ENCODE measurements around the gene WNT11.
A peak's percentile ranks its signal among the peaks of the same experiment; 100 is the strongest.

The WNT11 gene

DNA sequence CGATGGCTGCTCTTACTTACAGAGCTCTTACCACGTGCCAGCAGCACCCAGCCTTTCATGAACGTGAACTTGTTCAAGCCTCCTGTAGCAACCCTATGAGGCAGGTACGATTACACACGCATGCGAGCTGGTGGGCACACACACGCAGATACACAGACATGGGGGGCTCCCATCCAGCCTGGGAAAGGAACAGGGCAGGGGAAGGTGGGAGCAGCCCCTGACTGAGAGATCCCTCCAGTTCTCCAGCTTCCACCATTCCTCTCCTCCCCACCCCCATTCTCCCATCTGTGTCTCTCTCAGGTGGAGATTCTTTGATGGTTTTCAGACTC lies 37.6 kb upstream of the WNT11 start:
- no peak for DNase-seq (ENCODE audit: low read depth in 1 of 2, low spot score in 1 of 2)
- in situ Hi-C loops (cut with HindIII; ENCODE audit: low pct_unique_long_range_greater_than_20kb, low sequenced_read_pairs) = no loop called here
- TF ChIP-seq JUND (IDR thresholded peaks at IDR 0.05; ENCODE audit: low read depth) = no peak

- TF ChIP-seq JUND (IDR thresholded peaks at IDR 0.05; ENCODE audit: low read depth) = no peak
- in situ Hi-C loops (cut with HindIII; ENCODE audit: low pct_unique_long_range_greater_than_20kb, low sequenced_read_pairs) = no loop called here
- no peak for DNase-seq (ENCODE audit: low read depth in 1 of 2, low spot score in 1 of 2)
Observed at GRCh38 chr11:76243193-76243956, 37.1 kb upstream of the WNT11 start.

DNA sequence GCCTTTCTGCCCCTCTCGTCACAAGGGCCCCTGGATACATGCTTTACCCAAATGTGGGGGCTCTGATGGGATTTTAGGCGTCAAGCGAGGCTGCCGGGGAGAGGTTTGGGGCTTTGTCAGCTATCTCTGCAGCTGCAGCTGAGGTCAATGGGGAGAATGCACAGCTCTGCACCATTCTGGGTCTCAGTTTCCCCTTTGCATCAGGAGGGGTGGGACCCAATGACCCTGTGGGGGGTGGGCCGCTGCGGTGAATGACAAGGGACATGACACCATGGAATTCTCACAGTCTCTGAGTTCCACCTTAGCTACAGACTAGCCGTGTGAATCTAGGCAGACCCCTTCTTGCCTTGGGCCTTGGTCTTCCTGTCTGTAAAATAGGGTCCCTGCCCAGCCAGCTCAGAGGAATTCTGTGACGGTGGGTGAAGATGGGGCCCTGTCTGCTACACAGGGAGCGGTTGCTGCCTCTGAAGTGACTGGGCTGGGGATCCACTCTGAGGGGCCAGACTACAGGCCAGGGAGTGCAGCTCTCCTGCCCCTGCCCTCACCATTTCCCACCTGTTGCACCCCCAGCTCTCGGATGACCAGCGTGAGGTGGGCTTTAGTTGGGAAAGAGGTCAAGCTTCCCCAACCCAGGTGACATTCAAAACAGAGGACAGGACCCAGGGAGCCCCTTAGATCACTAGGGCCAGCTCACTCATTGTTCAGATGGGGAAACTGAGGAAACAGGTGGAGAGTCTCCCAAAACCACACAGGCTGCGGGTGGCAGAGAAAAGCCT lies 35.9 kb upstream of the WNT11 start:
- in situ Hi-C loops (cut with HindIII; ENCODE audit: low pct_unique_long_range_greater_than_20kb, low sequenced_read_pairs) = no loop called here
- no peak for DNase-seq (ENCODE audit: low read depth in 1 of 2, low spot score in 1 of 2)
- no peak for TF ChIP-seq JUND (IDR thresholded peaks at IDR 0.05; ENCODE audit: low read depth)

GRCh38 chr11:76241243-76242000 lies 35.1 kb upstream of the WNT11 start:
- no peak for DNase-seq (ENCODE audit: low read depth in 1 of 2, low spot score in 1 of 2)
- in situ Hi-C loops (cut with HindIII; ENCODE audit: low pct_unique_long_range_greater_than_20kb, low sequenced_read_pairs) = no loop called here
- TF ChIP-seq JUND (IDR thresholded peaks at IDR 0.05; ENCODE audit: low read depth) = no peak

DNA sequence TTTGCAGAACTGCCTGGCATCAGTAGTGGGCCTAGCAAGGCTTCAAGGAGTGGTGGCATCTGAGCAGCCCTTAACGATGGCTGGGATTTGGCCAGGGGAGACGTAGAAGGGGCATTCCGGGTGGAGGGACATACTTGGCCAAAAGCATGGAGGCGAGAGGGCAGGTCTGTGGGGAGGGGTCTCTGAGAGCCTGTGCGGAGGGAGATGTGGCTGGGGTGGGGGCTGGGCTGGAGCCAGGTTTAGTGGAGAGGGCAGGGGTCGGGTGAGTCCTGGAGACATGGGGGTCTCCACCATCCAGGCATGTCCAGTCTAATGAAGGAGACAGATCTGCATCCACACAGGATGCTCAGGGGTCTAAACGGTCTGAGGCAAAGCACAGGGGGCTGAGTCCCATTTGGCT lies 34.4 kb upstream of the WNT11 start:
- DNase-seq (ENCODE audit: low read depth in 1 of 2, low spot score in 1 of 2) = no peak
- TF ChIP-seq JUND (IDR thresholded peaks at IDR 0.05; ENCODE audit: low read depth) = no peak
- in situ Hi-C loops (cut with HindIII; ENCODE audit: low pct_unique_long_range_greater_than_20kb, low sequenced_read_pairs) = no loop called here

GRCh38 chr11:76240161-76240540 lies 33.8 kb upstream of the WNT11 start:
- in situ Hi-C loops (cut with HindIII; ENCODE audit: low pct_unique_long_range_greater_than_20kb, low sequenced_read_pairs) = no loop called here
- TF ChIP-seq JUND (IDR thresholded peaks at IDR 0.05; ENCODE audit: low read depth) = no peak
- DNase-seq (ENCODE audit: low read depth in 1 of 2, low spot score in 1 of 2) = no peak

DNA sequence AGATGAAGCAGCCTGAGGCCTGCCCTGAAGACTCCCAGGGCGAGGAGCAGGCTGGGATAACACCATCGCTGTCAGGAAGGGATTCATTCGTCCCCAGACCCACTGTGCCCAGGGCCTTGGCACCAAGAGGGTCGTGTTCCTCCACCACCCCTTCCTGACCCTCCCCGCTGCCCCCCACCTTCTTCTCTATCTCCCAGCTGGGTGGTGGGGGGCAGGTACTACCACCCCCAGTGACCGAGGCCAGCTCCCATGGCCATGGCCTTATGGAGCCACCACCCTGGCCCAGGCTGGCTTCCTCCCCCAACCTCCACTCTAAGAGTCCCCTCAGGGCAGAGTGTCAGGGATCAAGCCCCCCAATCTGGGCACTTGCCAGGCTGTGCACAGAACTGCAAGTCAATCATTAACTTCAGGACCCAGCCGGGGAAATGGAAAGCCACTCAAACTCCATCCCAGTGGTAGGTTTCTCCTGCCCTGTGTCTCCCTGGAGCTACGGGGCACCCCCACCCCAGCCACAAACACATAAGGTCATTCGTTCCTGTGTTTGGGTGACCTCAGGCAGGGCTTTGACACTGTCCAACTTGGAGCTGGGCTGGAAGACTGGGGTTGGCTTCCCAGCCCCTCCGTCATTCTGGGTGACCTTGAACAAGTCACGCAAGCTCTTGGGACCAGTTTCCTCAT lies 33.3 kb upstream of the WNT11 start:
- in situ Hi-C loops (cut with HindIII; ENCODE audit: low pct_unique_long_range_greater_than_20kb, low sequenced_read_pairs) = no loop called here
- DNase-seq (ENCODE audit: low read depth in 1 of 2, low spot score in 1 of 2) = no peak

DNA sequence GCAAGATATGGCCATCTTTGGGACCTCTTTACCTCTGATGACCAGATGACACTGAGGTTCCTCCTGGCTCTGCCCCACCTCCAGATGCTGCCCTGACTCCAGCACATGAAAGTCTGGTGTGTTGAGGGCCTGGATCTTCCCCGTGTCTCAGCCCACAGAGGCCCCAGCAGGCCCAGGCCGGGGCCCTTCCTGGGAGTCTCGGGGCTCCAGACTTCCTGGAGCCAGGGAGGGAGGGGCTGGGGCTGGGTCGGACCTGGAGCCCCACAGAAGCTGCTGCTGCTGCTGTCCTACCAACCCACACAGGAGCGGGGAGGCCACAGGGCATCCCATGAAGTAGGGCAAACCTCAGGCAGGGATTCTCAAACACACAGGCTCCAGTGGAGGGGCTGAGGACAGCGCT lies 32.2 kb upstream of the WNT11 start:
- DNase-seq (ENCODE audit: low read depth in 1 of 2, low spot score in 1 of 2) = no peak
- in situ Hi-C loops (cut with HindIII; ENCODE audit: low pct_unique_long_range_greater_than_20kb, low sequenced_read_pairs) = no loop called here

More for the DNA sequence above, 33.3 kb upstream of the WNT11 start:
- no peak for TF ChIP-seq JUND (IDR thresholded peaks at IDR 0.05; ENCODE audit: low read depth)

DNA sequence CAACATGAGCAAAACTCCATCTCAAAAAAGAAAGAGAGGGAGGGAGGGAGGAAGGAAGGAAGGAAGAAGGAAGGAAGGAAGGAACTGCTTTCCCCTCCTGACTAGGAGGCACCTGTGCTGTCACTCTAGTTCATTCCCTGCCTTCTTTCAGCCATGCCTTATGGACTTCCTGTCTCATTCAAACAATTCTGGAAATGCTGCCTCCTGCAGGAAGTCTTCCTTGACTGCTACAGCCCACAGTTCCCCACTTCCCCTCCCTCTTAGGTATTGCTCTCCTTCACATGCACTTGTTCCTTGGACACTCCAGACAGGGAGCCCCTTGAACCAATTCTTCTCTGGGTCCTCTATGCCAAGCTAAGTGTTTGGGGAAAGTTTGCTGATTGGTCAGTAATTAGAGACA lies 31.6 kb upstream of the WNT11 start:
- peak in 1 of 2 experiments; percentile 65 for DNase-seq (ENCODE audit: low read depth in 1 of 2, low spot score in 1 of 2)
- TF ChIP-seq JUND (IDR thresholded peaks at IDR 0.05; ENCODE audit: low read depth) = no peak
- in situ Hi-C loops (cut with HindIII; ENCODE audit: low pct_unique_long_range_greater_than_20kb, low sequenced_read_pairs) = no loop called here

More for the DNA sequence above, 32.2 kb upstream of the WNT11 start:
- no peak for TF ChIP-seq JUND (IDR thresholded peaks at IDR 0.05; ENCODE audit: low read depth)

DNA sequence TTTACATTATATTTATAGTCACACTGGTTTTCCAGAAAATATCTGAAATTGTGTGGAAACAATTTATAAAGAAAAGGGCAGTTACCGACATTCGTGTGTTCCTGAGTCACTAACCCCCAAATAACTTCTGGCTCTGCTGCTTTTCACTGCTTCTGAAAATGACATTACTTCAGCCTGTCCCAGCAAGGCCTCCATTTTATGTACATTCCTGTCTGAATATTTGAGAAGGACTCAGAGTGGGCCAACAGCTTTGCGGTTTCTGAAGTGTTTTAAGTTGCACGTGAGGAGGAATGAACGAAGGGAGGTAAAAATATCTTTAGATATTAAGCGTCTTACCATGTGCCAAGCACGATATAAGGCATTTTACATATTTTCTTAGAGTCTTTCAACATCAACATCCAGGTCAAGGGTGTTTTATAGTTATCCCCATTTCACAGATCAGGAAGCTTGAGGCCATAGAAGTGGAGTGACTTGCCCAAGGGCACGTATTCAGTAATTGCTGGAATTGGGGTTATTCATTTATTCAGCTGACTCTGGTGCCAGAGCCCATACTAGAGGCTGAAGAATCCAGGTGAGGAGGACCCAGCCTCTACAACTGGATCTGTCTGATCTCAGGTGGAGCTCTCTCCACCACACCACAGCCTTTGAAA lies 30.8 kb upstream of the WNT11 start:
- in situ Hi-C loops (cut with HindIII; ENCODE audit: low pct_unique_long_range_greater_than_20kb, low sequenced_read_pairs) = no loop called here

GRCh38 chr11:76236092-76236999 lies 30.0 kb upstream of the WNT11 start:
- in situ Hi-C loops (cut with HindIII; ENCODE audit: low pct_unique_long_range_greater_than_20kb, low sequenced_read_pairs) = no loop called here
- peak; percentile 63 to 74 for DNase-seq (ENCODE audit: low read depth in 1 of 2, low spot score in 1 of 2)
- no peak for TF ChIP-seq JUND (IDR thresholded peaks at IDR 0.05; ENCODE audit: low read depth)

More for the DNA sequence above, 30.8 kb upstream of the WNT11 start:
- DNase-seq (ENCODE audit: low read depth in 1 of 2, low spot score in 1 of 2) = no peak
- TF ChIP-seq JUND (IDR thresholded peaks at IDR 0.05; ENCODE audit: low read depth) = no peak
